Transverse colon (tissue), 4 donors: ENCODE results near the gene FRAS1.
A peak's percentile ranks its signal among the peaks of the same experiment; 100 is the strongest.

Experiments
- EP300 ChIP-seq: sonication (generic); formaldehyde crosslinking; IDR thresholded peaks from one replicate; pipeline ENCODE4 v1.6.1; 2017; ENCODE audit warnings: antibody characterized with exemption, low read depth
- POLR2A ChIP-seq: fragments of 450-650 bp; IDR thresholded peaks from one replicate; pipeline ENCODE4 v1.6.1; 2016; ENCODE audit warnings: antibody characterized with exemption, mild to moderate bottlenecking, moderate library complexity
- POLR2AphosphoS5 ChIP-seq, 3 donors: sonication (generic); formaldehyde crosslinking; IDR thresholded peaks; one replicate each; pipeline ENCODE4 v1.6.1; 2016; ENCODE audit warnings: antibody characterized with exemption in 3 of 3
- TF ChIP-seq, protein P1 (sequence below), 5 experiments: fragments of 200-600 bp in 3 of 5; fragments of 450-650 bp in 2 of 5; sonication (generic) in 3 of 5; IDR thresholded peaks; 1 replicate in 2 of 5; 2 replicates in 3 of 5; pipeline ENCODE4 v1.5.1; 2016 to 2017; ENCODE audit warnings: antibody characterized with exemption in 5 of 5, inconsistent platforms in 3 of 5, mild to moderate bottlenecking in 2 of 5, moderate library complexity in 1 of 5

DNA sequence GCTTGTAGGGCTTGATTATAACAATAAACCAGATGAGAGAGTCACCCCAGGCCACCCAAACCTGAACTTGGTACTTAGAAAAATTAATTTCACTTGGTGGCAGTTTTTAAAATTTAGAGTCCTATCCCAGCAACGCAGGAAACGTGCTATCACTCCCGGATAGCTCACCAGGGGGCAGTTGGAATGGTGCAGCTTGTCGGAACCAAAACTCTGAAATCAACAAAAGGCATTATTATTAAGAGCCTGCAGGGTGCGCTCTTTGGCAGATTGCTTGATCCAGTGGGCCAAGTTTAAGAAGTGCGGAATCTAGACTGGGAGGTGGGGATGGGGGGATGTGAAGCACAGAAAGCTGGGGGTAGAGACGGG is 2.4 kb downstream of the FRAS1 start:
- TF ChIP-seq POLR2A (no peak), POLR2AphosphoS5 (IDR thresholded peaks at IDR 0.05) (no peak), EP300 (no peak)
- TF ChIP-seq, protein P1, sequence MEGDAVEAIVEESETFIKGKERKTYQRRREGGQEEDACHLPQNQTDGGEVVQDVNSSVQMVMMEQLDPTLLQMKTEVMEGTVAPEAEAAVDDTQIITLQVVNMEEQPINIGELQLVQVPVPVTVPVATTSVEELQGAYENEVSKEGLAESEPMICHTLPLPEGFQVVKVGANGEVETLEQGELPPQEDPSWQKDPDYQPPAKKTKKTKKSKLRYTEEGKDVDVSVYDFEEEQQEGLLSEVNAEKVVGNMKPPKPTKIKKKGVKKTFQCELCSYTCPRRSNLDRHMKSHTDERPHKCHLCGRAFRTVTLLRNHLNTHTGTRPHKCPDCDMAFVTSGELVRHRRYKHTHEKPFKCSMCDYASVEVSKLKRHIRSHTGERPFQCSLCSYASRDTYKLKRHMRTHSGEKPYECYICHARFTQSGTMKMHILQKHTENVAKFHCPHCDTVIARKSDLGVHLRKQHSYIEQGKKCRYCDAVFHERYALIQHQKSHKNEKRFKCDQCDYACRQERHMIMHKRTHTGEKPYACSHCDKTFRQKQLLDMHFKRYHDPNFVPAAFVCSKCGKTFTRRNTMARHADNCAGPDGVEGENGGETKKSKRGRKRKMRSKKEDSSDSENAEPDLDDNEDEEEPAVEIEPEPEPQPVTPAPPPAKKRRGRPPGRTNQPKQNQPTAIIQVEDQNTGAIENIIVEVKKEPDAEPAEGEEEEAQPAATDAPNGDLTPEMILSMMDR (IDR thresholded peaks at IDR 0.05) = peak; percentile 43 to 67 (median 61)
